AML-193 (cell line): ENCODE results near the gene CCDC183.
"Not testable (repeated sequence)": the region's sequence is repeated elsewhere in the genome, so short reads cannot be mapped to it uniquely, and the experiment has no call there.

Source experiments
- DNase-seq, 2 experiments: peaks; one replicate each; lab custom pipeline; 2025; lab: John Stamatoyannopoulos, UW

The CCDC183 gene

DNA sequence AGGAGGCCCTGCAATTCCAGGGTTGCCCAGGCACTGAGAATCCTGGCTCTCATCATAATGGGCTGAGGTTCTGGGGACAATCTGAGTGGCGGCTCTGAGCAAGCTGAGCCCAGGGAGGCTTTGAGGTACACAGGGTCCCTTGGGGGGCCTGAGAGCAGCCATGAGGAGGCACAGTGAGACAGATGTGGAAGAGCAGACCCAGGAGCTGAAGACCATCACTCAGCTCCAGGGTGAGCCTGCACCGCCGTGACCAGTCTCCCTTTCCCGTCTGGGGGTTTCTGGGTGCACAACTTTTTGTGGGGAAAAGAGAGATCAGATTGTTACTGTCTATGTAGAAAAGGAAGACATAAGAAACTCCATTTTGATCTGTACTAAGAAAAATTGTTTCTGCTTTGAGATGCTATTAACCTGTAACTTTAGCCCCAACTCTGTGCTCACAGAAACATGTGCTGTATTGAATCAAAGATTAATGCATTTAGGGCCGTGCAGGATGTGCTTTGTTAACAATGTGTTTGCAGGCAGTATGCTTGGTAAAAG is at the start of gene CCDC183:
CCDC183 (plus strand) TSS at position 101 of the 537 bp plus-strand sequence; CDS start at position 161, 60 bp downstream.
- no peak for DNase-seq

DNA sequence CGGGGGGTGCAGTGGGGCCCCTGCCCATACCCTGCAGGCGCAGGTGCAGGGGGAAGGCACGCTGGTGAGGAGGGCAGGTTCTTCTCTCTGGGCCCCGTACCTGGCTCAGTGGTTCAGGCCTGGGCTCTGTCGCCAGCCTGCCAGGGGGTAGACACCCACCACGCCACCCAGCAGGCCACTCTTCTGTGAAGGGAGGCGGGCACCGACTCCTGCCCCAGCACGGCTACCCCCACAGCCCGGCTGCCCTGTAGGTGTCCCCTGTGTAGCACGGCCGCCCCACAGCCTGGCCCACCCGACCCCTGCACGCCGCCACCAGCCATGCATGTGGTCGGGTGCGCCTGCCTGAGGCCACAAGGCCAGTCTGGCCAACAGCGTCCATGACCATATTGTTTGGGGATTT is 49.5 kb upstream of the CCDC183 start:
- no peak for DNase-seq

DNA sequence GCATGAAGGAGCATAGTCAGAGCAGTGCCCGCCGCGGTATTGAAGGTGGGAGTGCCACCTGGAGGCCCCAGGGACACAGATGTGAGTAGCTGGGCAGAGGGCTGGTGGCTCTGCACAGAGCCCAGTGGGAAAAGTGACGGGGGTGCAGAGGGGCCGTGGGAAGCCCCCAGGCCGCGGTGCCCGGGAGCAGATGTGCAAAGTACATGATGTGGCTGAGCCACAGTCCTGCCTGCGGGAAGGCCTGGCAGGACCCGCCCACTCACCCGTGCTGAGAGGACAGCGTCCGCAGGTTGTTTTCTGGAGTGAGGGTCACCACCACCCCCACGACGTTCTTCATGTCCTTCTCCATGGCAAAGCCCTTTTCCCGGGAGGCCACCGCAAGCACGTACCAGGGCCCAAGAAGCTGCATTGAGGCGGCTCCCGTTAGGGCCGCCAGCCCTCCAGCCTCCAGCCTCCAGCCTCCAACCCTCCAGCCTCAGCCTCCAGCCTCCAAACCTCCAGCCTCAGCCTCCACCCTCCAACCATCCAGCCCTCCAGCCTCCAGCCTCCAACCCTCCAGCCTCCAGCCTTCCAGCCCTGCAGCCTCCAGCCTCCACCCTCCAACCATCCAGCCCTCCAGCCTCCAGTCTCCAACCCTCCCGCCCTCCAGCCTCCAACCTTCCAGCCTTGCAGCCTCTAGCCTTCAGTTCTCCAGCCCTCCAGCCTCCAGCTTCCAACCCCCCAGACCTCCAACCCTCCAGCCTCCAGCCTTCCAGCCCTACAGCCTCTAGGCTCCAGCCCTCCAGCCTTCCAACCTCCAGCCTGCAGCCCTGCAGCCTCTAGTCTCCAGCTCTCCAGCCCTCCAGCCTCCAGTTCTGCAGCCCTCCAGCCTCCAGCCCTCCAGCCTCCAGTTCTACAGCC is 48.7 kb upstream of the CCDC183 start:
- DNase-seq = no peak

DNA sequence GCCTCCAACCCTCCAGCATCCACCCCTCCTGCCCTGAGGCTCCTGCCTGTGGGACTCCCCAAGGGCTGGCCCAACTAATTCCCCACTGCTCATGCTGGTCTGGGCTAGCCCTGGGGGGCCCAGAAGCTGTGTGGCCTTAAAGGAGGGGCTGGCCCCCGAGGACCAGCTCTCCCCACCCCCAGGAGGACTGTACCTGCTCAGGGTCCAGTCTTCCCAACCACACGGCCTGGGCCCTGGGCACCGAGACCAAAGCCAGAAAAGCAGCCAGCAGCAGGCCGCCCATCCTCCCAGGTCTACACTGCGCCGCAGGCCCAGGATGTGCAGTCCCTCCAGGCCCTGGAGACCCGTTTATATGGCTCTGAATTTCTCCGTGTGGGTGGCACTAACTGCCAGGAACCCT is 47.9 kb upstream of the CCDC183 start, which contains the start of gene LCN6:
LCN6 (minus strand) TSS at position 325 of the 400 bp plus-strand sequence; CDS start at position 283, 42 bp downstream.
- DNase-seq = no peak

DNA sequence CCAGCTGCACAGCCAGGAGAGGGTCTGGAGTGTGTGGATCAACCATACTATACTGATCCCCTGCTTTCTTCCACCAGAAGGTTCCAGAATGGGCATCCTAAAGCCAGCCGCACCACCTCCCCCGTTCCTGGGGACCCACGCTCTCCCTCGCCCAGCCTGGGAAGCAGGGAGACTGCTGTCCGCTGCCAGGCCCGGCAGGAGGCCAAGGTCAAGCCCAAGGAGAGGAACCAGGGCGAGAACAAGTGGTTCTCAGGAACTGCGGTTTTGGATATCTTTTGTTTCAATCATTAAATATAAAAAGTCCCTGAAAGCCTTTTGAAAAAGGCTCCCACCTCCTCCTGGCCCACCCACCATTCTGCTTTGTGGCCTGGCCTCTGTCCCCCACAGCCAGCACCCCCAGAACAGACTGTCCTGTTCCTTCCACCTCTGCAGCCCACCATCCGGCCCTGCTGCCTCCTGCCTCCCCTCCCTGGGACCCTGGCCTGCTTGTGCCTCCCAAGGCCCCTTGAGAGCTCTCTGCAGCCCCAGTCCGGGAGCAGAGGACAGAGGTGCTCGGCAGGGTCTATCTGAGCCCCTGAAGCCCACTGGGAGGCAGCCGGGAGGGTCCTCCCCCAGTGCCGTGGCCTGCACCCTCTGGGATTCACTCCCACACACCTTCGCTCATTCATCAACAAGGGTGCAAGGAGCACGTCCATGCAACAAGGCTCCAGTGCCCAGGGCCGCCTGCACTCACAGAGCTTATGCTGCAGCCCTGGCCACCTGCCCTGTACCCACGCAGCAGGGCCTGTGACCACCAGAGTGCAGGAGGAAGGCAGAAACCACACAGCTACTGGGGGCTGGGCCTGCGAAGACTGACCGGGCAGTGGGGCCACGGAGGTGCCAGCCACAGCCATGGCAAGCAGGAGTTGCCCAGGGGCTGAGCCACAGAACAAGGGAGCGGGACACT is 47.2 kb upstream of the CCDC183 start:
- DNase-seq = no peak

DNA sequence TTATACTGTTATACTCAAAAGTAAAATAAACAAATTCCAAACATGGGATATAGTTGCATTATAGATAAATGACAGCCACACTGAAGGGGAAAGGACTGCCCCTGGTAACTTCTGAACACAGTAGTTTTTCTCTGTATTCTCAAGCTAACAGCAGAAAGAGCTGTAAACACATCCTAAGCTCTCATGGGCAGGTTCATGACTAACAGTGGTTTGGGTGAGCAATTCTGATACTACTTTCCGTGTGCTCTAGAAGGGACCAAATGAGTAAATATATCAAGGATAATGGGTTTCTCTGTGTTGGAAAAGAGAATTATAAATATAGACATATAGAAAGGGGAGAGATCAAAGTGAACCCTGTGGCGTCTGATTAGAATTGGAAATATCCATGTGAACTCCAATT is 45.6 kb upstream of the CCDC183 start:
- DNase-seq = no peak

DNA sequence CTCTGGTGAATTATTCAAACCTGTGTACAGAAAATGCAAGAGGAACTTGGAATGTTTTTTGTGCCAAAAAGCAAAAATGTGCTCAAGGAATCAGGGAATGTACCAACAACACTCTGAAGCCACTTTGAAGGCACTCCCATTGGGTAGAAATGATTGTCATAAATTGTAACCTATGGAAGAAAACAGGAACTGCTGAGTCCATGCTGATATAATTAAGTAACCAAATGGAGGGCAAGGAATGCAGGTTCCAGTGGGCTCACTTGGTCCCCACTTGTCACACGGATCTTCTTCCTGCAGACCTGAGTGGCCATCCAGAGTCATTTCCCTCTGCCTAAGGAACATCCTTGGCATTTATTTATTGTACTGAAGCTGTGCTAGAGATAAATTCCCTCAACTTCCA is 44.9 kb upstream of the CCDC183 start:
- DNase-seq = no peak

DNA sequence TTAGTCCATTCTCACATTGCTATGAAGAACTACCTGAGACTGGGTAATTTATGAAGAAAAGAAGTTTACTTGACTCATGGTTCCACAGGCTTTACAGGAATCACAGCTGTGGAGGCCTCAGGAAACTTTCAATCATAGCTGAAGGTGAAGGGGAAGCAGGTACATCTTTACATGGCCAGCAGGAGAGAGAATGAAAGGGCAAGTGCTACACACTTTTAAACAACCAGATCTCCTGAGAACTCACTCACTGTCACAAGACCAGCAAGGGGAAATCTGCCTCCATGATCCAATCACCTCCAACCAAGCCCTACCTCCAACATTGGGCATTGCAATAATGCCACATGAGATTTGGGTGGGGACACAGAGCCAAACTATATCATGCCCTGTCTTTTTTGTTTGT is 44.3 kb upstream of the CCDC183 start:
- no peak for DNase-seq

DNA sequence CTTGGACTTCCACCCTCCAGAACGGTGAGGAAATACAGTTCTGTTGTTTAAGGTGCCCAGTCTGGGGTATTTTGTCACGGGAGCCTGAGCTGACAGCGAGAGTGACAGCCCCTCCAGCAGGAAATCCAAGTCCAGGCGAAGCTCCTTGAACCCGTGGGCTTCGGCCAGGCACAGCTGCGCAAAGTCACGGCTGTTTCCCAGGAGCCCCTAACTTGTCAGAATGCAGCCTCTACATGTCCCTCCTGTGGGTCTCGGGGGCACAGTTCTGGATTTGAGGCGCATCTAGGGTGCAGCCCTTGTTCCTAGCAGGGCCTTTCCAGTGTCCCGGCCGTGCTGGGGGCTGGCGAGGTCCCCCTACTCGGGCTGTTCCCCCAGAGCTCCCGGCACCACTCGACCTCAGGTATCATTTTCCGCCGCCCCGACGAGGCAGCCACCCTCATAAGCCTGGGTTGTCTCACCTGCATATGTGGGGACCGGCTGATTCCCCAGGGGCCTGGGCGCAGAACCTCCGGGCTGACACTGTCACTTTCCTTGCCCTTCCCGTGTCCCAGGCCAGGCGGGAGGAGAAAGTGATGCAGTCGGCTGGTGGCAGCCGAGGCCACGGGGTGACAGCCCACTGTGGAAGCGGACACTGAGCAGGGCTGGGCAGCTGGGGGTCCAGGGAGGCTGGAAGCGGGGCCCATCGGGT is 42.6 kb upstream of the CCDC183 start:
- DNase-seq = no peak

DNA sequence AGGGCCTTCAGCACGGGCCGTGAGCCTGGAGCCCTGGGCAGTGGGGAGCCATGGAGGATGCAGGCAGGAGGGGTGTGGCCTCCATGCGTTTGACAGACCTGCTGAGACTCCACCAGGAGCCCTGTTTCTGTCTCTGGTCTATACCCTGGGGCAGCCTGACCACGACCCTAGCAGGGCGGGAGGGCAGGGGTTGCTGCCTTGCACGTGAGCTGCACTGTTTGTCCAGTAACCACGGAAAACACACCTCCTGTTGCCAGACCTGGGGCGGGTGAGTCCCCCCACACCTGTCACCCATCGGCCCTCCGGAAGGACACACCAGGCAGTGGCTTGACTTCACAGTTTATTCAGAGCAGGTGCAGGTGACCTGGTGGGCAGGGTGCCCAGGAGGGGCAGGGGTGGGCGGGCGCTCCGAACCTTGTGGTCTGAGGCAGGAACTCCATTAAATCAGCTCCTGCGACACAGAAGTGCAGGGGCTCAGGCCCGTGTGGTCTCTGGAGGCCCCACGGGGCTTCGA is 42.0 kb upstream of the CCDC183 start:
- DNase-seq = no peak

DNA sequence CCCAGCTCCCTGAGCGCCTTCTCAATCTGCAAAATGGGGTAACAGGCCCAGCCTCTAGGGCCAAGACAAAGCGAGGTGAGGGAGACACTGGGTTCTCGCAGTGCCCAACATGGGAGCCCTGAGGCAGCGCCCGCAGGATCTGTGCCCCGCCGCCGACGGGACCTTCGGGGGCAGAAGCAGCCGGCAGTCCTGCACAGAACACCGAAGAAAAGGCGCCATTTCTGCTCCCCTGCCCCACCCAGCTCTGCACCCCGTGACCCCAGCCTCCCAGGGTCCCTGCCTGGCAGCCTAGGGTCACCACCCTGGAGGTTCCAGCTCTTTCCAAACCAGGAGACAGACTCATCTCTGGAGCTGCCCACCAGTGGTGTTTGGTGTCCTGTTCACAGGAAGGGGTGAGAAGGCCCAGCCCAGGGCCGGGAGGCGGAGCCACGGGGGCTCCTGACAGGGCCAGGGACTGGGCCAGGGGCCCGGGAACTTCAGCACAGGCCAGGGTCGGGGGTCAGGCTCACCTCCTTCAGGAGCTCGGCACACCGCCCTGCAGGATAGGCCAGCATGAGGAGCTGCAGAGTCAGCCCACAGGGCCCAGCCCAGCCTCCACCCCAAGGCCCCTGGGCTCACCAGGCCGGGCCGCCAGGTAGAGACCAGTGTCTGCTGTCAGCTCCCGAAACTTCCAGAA is 41.4 kb upstream of the CCDC183 start:
- DNase-seq = no peak

DNA sequence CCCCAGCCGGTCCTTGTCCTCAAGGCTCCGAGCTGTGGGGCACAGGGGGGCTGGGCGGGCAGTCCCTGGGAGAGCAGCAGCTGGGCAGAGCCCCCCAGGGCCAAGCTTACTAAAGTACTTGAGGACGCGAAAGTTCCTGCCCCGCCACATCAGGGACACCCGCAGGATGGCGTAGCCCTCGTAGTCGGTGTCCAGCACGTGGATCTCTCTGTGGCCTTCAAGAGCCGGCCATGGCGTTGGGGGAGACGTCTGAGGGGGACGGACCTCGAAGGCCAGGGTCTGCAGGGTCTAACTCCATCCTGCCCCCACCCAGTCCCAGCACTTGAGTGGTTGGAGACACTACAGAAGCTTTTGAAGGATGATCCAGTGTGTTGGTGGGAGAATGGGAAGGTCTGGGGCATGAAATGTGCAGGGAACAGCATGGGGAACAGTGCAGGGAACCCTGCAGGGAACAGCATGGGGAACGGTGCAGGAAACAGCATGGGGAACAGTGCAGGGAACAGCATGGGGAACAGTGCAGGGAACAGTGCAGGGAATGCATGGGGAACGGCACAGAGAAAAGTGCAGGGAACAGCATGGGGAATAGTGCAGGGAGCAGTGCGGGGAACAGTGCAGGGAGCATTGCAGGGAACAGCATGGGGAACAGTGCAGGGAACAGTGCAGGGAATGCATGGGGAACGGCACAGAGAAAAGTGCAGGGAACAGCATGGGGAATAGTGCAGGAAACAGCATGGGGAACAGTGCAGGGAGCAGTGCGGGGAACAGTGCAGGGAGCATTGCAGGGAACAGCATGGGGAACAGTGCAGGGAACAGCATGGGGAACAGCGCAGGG is 40.6 kb upstream of the CCDC183 start:
- not testable (repeated sequence) for DNase-seq

DNA sequence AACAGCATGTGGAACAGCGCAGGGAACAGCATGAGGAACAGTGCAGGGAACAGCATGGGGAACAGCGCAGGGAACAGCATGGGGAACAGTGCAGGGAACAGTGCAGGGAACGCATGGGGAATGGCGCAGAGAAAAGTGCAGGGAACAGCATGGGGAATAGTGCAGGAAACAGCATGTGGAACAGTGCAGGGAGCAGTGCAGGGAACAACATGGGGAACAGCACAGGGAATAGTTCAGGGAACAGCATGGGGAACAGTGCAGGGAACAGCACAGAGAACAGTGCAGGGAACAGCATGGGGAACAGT is 40.1 kb upstream of the CCDC183 start:
- no peak for DNase-seq

DNA sequence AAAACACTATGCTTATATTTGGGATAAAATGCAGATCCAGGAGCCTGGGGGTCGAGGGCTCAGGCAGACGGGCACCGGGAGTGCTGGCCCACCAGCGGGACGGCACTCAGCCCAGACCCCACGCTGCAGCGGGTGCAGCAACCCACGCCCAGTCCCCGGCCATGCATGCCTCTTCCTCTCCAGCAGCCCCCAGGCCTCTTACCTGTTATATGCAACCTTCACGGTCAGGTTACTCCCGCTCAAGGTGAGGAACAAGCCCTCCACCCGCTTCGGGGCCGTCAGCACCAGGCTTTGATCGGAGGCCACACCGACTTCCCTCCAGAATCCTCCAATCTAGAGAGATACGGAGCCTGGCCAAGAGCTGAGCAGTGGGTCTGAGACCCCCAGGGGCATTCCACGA is 39.3 kb upstream of the CCDC183 start:
- no peak for DNase-seq

DNA sequence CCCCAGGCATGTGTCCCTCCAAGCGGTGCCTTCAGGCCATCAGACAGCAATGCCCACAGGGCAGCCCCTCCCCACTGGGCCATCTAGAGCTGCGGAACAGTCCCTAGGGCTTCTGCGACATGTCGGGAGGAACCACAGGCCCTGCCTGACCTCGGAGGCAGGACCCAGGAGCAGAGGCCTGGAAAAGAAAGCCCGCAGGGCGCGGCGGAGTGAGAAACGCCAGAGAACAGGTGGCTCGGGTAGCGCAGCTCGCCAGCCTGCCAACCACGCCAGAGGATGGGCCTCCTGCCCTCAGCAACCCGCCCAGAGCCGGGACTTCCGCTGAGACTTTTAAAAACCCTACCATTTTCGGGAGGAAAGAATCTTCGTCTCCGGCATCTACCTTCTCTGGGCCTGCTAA is 38.8 kb upstream of the CCDC183 start:
- DNase-seq = no peak

DNA sequence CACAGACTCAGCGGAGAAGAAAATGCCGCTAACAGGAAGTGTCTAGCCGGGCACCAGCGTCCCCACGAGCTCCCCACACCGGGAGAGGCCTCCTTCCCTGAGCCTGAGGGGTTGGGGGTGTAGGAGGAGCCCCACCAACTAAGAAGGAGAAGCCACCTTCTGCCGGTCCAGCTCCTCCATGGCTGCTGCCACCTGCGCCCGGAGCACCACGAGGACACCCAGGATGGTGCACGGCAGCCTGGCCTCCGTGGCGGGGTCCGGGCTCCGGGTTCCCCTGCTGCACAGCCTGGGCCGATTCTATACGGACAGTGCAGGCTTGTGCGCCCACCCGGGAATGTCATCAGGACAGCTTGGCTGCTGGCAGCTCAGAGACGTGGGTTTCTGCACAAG is 38.4 kb upstream of the CCDC183 start:
- no peak for DNase-seq

DNA sequence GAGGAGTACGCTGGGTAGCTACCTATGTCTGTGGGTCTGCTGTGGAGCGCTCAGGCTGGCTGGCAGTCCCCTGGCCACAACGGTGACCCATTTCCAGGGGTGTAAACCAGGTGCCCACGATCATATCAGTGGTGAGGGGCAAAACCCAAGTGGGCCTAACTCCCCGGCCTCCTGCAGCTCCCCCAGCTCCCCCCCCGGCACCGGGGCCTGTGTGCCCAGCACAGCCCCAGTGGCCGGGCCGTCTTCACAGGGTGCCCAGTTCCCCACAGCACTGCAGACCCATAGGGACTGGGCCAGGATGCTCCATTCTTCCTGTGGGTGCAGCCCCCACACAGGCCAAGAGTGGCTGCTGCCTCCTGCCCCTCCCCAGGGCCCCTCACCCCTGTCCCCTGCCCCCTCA is 37.1 kb upstream of the CCDC183 start:
- no peak for DNase-seq

DNA sequence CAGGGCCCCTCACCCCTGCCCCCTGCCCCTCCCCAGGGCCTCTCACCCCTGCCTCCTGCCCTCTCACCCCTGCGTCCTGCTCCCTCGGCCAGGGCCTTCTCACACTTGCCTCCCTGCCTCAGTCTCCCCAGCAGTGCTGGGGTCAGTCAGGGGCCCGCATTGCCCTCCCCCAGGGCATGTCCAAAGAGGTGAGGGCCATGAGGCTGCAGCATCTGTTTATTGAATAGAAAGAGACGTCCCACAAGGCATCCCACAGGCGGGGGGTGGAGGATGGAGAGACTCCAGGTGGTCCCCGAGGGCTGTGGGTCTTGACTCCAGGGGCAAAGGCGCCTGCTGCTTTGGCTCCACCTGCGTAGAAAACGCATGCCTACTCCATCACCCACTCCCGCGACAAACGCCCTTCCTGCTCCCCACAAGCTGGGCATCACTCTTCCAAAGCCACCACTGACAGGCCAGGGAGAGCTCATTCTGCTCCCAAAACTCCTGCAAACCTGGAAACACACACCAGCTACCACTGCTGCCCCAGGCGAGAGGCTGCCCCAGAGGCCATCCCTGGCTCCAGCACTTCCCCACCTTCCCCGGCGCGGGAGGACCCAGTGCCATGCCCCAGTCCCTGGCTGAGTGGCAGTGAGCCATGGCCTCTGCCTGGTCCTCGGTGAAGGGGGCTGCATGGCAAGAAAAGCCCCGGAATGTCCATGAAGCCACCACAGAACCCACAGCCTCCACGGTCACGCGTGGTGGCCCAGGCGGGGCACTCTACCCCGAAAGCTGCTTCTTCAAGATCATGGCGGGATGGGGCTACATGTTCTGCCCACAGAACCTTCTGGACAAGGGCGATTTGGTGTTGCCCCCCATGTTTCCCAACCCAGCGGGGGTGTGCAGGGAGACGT is 36.5 kb upstream of the CCDC183 start:
- no peak for DNase-seq

DNA sequence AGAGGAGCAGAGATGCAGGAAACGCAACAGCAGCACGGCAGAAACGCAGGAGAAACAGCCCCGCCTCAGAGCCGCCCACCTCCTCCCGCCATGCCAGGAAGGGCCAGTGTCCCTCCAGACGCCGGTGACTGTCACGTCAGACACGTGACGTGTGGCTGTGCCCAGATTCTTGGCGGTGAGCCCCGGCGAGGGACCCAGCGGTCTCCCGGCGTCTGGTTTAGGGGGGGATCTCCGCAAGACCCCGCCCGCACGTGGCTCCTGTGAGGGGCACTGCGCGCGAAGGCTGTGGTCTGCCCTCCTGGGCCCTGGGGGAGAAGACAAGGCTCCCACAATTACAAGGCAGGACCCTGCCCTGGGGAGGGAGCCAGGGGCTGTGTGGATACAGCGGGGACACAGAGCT is 35.7 kb upstream of the CCDC183 start:
- no peak for DNase-seq
